Erythroblast (primary cell): Measurements from ENCODE around the gene PRCC.

Source experiments
- DNase-seq, 2 experiments: peaks; one replicate each; lab custom pipeline; 2025; lab: John Stamatoyannopoulos, UW
- GATA1 ChIP-seq: IDR thresholded peaks from 2 replicates; pipeline ENCODE4 v1.6.1; 2011; ENCODE audit warnings: low read depth, mild to moderate bottlenecking, control low read depth, low read length, moderate library complexity
- POLR2A ChIP-seq: IDR thresholded peaks from 2 replicates; pipeline ENCODE4 v1.6.1; 2011; ENCODE audit warnings: mild to moderate bottlenecking, low read length

Gene PRCC

DNA sequence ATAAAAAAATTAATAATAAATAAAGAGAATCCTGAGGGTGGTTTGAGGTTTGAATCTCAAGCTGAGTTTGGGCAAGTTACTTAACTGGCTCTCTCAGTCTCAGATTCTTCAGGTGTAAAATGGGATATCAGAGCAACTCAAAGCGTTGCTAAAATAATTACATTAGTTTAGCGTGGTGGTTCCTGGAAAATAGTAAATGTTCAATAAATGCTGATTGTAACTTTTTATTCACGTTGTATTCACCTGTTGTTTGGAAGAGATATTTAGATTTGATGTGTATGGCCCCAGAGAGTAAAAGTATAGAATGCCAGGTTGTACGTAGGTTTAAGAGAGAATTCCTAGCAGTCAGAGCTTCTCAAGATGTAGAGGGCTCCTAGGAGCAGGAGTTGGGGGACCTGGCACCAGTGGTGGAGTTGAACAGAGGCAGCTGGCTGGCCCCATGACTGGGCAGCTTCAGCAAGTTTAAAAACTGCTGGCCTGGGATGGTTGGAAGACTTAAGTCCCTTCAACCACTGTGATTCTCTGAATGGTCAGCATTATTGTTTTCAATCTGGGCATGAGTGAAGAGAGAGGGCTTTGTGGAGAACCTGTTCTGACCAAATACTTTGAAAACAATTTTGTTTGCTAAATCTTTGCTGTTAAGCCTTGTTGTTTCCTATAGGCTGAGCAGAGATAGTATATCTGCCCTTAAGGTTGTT, 22.4 kb downstream of the PRCC start:
- no peak for DNase-seq
- TF ChIP-seq POLR2A (no peak), GATA1 (no peak)

DNA sequence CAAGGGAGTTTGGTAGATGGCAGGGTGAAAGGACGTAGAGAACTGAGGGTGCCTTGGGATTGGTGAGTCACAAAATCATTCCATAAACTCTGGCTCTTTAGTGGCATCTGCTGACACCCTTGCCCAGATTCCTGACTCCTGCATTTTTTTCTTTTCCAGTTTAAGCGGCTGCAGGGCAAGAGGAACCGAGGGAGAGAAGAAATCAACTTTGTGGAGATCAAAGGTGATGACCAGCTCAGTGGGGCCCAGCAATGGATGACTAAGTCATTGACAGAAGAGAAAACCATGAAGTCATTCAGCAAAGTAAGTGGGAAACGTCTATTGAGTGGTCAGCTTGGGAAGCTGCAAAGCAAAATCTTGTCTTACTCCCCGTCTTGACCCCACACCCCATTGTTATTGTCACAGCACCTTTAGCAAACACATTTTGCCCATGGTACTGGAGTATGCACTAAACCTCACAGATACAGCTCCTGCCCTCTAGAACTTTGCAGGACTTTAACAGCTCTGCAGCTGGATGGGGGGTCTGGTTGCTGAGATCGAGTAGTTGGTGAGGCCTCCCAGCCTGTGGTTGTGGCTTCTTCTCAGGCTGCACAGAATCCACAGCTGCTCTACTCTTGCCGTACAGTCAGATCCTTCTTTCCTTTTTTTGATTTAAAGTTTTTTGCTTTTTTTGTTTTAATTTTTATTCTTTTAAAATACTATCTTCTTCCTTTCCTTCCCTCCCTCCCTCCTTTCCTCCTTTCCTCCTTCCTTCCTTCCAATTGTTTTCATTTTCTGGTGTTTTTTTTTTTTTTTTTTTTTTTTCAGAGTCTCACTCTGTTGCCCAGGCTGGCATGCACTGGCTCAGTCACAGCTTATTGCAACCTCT, 27.4 kb downstream of the PRCC start:
- no peak for TF ChIP-seq POLR2A

DNA sequence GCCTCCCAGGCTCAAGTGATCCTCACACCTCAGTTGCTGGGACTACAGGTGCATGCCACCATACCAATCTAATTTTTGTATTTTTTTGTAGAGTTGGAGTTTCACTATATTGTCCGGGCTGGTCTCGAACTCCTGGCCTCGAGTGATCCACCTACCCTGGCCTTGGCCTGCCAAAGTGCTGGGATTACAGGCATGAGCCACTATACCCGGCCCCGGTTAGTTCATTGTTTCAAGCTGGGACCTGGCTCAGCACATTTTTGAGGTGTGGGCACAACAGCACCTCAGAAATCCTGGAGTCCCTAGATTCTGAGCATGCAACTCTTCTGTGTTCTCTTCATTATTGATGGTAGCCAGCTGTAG, 28.0 kb downstream of the PRCC start:
- TF ChIP-seq POLR2A = no peak
- no peak for TF ChIP-seq GATA1
- no peak for DNase-seq

More for the DNA sequence above, 27.4 kb downstream of the PRCC start:
- no peak for DNase-seq

DNA sequence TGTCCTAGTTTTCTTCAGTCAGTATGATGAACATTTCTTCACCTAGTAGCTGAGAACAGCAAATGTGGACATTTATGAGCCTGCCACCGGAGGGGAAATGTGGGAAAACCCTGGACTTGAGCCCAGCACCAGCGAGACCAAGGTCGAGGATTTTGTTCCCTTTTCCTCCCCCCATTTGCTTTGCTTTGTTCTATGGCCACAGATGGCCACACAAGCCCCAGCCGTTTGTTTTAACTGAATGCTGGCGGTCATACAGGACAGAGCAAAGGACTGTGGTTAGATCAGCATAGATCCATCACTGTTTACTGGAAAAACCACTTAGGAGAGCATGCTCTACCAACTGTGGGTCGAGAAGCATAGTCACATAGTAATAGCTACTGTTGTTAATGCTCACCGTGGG, 28.5 kb downstream of the PRCC start:
- no peak for TF ChIP-seq POLR2A
- no peak for TF ChIP-seq GATA1
- DNase-seq = no peak

DNA sequence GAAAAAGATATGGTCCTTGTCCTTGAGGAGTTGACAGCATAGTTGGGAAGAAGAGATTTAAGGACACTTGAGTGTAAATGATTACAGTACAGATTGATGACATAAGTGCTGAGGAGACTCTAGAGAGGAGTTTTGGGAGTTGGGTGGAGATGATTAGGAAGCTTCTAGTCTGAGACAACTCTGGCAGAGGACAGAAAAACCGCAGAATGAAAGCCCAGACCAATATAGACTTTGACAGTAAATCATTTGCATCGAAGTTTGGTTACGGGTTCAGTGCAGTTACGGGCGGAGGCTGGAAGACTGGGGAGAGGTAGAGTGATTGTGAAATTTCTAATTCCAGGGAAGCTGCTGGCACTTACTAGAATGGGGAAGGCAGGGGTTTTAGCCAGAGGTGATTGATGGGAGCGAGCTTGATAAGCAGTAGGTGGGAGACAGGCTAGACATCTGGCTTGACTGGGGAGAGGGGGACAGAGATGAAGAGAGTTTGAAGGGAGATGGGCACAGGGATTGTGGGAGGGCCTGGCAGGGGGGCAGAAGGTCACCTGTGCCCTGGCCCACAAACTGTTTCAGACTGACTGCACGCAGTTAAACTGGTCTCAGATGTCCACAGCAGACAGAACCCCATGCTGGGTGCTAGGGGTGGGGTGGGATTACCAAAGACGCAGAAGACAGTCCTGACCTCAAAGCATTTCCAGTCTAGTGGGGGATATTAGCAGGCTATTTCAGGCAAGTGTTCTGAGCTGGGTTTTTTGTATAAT, 29.2 kb downstream of the PRCC start:
- DNase-seq = no peak

DNA sequence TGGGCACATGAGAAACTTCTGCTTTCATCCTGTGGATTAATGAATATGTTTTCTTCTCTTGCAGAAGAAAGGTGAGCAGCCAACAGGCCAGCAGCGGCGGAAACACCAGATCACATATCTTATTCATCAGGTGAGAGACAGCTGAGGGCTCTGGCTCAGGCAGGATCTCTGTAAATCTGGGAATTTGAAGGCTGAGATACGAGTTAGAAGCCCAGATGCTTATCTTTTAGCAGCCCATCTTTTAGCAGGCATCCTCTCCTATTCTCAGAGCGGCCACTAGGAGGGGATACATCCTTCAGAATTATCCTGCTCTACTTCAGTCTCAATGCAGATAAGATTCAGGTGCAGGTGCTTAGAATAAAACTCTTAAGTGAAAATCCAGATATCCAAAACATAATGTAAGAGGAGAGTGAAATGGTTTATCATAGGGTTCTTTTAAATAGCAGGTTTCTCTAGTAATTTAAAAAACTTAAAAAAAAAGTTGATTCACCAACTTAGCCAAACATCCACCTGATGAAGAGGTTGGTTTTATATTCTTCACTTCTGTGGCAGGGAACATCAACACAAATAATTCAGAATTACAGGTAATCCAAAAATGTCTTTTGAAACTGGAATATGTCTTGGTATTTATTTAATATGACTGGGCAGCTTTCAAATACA, 30.0 kb downstream of the PRCC start:
- no peak for TF ChIP-seq GATA1
- no peak for TF ChIP-seq POLR2A
- peak; percentile 73 to 78 for DNase-seq

More for the DNA sequence above, 29.2 kb downstream of the PRCC start:
- TF ChIP-seq POLR2A (no peak), GATA1 (no peak)

DNA sequence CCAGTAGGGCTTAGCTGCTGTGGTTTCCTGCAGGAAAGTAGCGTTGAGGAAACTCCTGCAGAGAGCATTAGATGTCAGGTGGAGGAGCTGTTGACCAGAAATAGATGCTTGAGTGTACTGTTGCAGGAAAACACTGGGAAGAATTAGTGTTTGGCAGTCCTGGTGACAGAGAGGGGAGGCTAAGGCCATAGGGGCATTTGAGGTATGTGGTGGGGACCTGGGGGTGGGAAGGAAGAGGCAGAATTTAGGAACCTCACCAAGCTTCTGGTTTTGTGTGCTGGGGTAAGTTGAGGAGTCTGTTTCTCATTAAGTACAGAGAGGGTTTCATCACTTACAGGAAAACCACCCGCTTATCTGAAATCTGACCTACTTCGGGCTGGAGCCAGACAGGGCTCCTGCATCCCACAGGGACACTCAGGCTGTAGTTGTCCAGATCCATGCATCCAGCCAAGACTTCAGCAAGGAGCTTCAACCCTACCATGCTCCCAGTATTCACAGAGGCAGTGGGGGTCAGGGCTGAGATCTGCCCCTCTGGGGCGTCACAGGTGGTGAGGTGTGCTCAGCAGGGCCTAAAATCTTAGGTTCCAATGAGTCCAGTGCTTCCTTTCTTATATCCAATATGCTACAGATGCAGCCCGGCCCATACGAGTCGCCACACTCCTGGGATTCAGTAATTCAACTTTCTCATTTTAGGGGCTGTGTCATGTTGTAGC, 34.2 kb downstream of the PRCC start:
- DNase-seq = no peak
- no peak for TF ChIP-seq GATA1
- TF ChIP-seq POLR2A = no peak

DNA sequence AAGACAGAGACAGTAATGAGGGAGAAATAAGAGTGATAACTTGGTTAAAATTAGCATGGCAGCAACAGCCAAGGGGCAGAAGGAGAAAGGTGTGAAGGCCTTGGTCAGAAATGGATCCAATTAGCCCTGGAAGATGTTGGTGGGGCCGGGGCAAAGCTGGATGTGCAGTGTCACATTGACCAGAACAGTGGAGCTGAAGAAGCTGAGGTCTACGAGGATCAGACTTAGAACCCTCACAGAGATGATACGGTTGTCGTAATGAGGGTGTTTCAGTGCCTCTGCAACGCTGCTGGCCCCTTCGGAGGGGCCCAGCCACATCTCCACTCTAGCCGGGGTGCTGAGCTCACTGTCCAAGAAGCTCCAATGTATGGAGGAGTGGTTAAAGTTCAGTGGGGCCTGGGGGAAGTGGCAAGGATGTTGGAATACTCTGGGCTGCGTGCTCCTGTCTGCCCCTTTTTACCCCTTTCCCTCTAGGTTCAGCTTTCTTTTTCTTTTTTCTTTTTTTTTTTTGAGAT, 35.1 kb downstream of the PRCC start:
- DNase-seq = no peak
- no peak for TF ChIP-seq POLR2A
- TF ChIP-seq GATA1 = no peak

DNA sequence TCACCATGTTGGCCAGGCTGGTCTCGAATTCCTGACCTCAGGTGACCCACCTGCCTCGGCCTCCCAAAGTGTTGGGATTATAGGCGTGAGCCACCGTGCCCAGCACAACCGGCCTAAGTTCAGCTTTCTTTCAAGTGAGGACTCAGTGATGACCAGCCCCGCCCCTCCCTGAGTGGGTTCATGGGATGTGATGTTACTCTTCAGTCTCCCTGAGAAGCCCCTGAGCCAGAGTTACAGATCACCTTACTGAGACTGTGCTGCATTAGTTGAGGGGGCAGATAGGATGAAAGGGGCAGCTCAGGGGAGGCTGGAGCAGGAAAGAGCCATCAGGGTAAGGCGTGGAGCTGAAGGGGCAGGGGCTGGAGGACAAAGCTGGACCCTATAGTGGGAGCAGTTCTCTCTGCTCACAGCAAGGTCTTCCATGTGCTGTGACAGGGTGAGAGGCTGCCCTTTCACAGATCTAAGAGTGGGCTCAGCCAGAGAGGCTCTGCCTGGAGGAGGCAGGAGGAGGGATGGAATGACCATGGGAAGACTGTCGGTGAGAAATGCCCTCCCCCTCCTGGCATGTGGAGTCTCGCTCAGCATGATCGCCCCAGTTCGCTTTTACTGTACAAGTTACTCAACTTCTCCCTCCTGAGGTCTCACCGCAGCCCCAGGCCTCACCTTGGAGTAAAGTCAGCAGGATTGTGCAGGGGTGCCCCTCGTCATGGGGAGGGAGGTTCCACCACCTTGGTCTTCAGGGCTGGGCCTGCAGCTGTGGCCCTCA, 35.9 kb downstream of the PRCC start:
- TF ChIP-seq GATA1 (no peak), POLR2A (no peak)
- DNase-seq = no peak

DNA sequence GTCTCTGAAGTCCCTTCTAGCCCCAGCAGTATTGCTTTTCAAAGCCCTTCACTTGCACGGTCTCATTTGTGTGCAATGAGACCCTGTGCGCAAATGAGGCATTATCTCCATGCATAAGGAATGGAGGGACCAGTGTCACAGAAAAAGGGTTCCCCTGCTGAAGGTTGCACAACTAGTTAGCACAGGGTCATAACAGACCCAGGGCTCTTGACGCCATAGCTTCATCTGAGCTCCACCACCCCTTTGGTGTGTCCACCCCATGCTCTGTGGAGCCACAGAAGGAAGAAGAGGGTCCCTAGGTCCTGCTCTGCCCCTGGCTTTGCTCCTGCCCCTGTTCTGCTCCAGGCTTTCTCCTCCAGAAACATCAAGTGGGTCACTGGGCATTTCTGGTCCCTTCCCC, 36.7 kb downstream of the PRCC start:
- TF ChIP-seq POLR2A (no peak), GATA1 (no peak)
- no peak for DNase-seq

DNA sequence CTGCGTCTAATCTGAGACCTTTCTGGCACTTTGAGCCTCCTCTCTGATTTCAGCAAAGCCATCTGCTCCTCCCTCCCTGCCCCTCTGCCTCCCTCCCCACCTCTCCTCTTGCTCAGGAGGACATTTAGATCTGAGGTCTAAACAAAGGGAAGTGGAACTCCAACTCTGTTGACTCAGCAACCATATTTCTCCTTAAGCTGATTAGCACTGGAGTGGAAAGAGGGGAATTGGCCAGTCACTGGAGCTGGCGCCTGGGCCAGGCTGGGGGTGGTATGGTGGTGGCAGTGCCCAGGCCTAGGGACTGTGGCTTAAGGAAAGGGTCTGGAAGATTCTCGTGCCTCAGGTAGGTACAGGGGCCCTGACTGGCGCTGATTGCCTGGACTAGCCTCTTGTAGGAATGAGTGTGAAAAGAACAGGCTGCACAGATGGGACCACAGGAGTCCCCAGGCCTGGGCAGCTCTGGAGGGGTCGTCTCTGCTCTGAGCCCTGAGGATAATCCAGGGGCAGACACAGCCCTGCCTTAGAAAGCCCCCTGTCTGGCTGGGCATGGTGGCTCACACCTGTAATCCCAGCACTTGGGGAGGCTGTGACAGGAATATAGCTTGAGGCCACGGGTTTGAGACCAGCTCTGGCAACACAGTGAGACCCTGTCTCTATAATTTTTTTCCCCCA, 37.4 kb downstream of the PRCC start:
- no peak for DNase-seq
- TF ChIP-seq GATA1 = no peak
- TF ChIP-seq POLR2A = peak; percentile 22

DNA sequence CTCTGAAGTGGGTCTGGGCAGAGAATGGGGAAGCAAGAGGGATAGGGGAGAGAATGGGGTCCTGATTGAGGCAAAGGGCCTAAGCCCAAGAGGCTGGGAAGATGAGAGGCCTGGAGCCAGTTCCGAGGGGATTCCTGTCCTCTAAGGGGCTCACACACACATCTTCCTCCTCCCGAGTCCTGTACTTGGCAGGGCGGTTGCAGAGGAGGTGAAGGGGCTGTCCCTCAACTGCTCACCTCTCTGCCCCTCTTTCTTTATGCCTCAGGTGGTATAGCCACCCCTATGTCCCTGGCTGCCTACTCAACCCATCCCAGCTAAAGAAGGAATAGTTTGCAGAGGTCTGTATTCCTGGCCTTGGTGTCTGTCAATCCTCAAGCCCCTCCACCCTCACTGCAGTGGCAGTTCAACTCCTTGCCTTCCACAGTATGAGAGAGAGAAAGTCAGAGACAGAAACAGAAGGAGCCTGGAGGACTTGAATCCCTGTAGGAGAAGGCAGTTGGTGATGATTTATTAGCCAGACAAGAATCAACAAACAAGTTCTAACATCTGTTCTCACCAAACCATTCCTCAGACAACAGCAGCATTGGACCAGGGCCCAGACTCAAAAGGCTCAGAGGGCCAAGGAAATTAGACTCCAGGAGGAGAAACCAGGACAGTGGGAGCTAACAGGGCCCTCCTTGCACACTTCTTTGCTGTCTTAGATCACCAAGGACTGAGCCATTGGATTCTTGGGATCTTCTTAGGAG, 38.6 kb downstream of the PRCC start:
- TF ChIP-seq POLR2A = peak; percentile 30
- TF ChIP-seq GATA1 = no peak
- DNase-seq = no peak
